Loucy (cell line): Measurements from ENCODE around the gene MAJIN.

Source experiments
- H2AFZ ChIP-seq: fragments of 200-600 bp; sonication (generic); 2 replicates; pipeline ENCODE4 v1.6.0; 2016; ENCODE audit warnings: antibody characterized with exemption, mild to moderate bottlenecking, low read length, moderate library complexity
- H3F3A ChIP-seq: fragments of 200-600 bp; 2 replicates; pipeline ENCODE4 v1.6.0; 2016; ENCODE audit warnings: antibody characterized with exemption, low read depth, mild to moderate bottlenecking
- H3K27me3 ChIP-seq: fragments of 200-600 bp; sonication (generic); 2 replicates; pipeline ENCODE4 v1.6.1; 2014; ENCODE audit warnings: low read length, mild to moderate bottlenecking; ENCODE audit not compliant: insufficient read depth, poor library complexity, severe bottlenecking
- H3K36me3 ChIP-seq: fragments of 200-600 bp; sonication (generic); 2 replicates; pipeline ENCODE4 v1.6.1; 2016; ENCODE audit warnings: low read length; ENCODE audit not compliant: insufficient read depth
- H3K4me1 ChIP-seq: fragments of 200-600 bp; sonication (generic); 2 replicates; pipeline ENCODE4 v1.5.1; 2014; ENCODE audit warnings: low read length, mild to moderate bottlenecking; ENCODE audit not compliant: insufficient read depth, poor library complexity, severe bottlenecking
- H3K4me2 ChIP-seq: fragments of 200-600 bp; sonication (generic); 2 replicates; pipeline ENCODE4 v1.6.0; 2014; ENCODE audit warnings: antibody characterized with exemption, low read length, low read depth, mild to moderate bottlenecking; ENCODE audit not compliant: poor library complexity, severe bottlenecking
- H3K4me3 ChIP-seq: fragments of 200-600 bp; sonication (generic); 2 replicates; pipeline ENCODE4 v1.5.1; 2014; ENCODE audit warnings: low read length, mild to moderate bottlenecking, mixed read lengths; ENCODE audit not compliant: poor library complexity, severe bottlenecking
- H3K79me2 ChIP-seq: fragments of 200-600 bp; sonication (generic); 2 replicates; pipeline ENCODE4 v1.6.1; 2014; ENCODE audit warnings: low read length; ENCODE audit not compliant: insufficient read depth
- H3K9ac ChIP-seq: fragments of 200-600 bp; sonication (generic); 2 replicates; pipeline ENCODE4 v1.6.0; 2014; ENCODE audit warnings: mild to moderate bottlenecking, low read depth, low read length, moderate library complexity; ENCODE audit not compliant: poor library complexity, severe bottlenecking
- H3K9me2 ChIP-seq: fragments of 200-600 bp; sonication (generic); replicated peaks from 2 replicates; pipeline ENCODE4 v1.6.1; 2016; ENCODE audit warnings: low read depth, low read length, mixed read lengths
- H3K9me3 ChIP-seq: fragments of 200-600 bp; sonication (generic); 2 replicates; pipeline ENCODE4 v1.6.1; 2014; ENCODE audit warnings: mild to moderate bottlenecking, antibody characterized with exemption, low read length, low read depth; ENCODE audit not compliant: insufficient read depth
- H4K20me1 ChIP-seq: fragments of 200-600 bp; sonication (generic); 2 replicates; pipeline ENCODE4 v1.6.0; 2014; ENCODE audit warnings: antibody characterized with exemption, low read length, mild to moderate bottlenecking; ENCODE audit not compliant: insufficient read depth, poor library complexity, severe bottlenecking
- EZH2phosphoT487 ChIP-seq: fragments of 200-600 bp; IDR thresholded peaks from 2 replicates; pipeline ENCODE4 v1.6.1; 2018; ENCODE audit warnings: antibody characterized with exemption, mild to moderate bottlenecking, moderate library complexity, borderline replicate concordance
- TF ChIP-seq, protein P1 (sequence below): fragments of 200-600 bp; sonication (generic); conservative IDR thresholded peaks from 2 replicates; pipeline ENCODE4 v1.5.1; 2014; ENCODE audit warnings: mild to moderate bottlenecking, antibody characterized with exemption, low read length

MAJIN gene

GRCh38 chr11:64891880-64892279 is 80.0 kb downstream of the MAJIN start:
- TF ChIP-seq, protein P1, sequence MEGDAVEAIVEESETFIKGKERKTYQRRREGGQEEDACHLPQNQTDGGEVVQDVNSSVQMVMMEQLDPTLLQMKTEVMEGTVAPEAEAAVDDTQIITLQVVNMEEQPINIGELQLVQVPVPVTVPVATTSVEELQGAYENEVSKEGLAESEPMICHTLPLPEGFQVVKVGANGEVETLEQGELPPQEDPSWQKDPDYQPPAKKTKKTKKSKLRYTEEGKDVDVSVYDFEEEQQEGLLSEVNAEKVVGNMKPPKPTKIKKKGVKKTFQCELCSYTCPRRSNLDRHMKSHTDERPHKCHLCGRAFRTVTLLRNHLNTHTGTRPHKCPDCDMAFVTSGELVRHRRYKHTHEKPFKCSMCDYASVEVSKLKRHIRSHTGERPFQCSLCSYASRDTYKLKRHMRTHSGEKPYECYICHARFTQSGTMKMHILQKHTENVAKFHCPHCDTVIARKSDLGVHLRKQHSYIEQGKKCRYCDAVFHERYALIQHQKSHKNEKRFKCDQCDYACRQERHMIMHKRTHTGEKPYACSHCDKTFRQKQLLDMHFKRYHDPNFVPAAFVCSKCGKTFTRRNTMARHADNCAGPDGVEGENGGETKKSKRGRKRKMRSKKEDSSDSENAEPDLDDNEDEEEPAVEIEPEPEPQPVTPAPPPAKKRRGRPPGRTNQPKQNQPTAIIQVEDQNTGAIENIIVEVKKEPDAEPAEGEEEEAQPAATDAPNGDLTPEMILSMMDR = no peak
- no peak for TF ChIP-seq EZH2phosphoT487
- no peak overlapping the region for H3K9ac ChIP-seq
- no peak overlapping the region for H3K4me3 ChIP-seq
- no peaks in the 10 kb centered on the region for H3K36me3 ChIP-seq
- H3K79me2 ChIP-seq = no peaks in the 10 kb centered on the region
- no peaks in the 10 kb centered on the region for H3K9me2 ChIP-seq
- H2AFZ ChIP-seq = no peak overlapping the region
- no peaks in the 10 kb centered on the region for H3K9me3 ChIP-seq
- no peaks in the 10 kb centered on the region for H3K27me3 ChIP-seq
- H4K20me1 ChIP-seq = no peaks in the 10 kb centered on the region
- H3F3A ChIP-seq = no peaks in the 10 kb centered on the region
- peaks cover 11% of the 10 kb centered on the region for H3K4me1 ChIP-seq
- no peak overlapping the region for H3K4me2 ChIP-seq

GRCh38 chr11:64891215-64891848 is 80.6 kb downstream of the MAJIN start:
- H2AFZ ChIP-seq = no peak overlapping the region
- no peak overlapping the region for H3K4me2 ChIP-seq
- TF ChIP-seq, protein P1 = no peak
- TF ChIP-seq EZH2phosphoT487 = no peak
- no peaks in the 10 kb centered on the region for H3F3A ChIP-seq
- no peaks in the 10 kb centered on the region for H4K20me1 ChIP-seq
- H3K4me1 ChIP-seq = peaks cover 11% of the 10 kb centered on the region
- H3K36me3 ChIP-seq = no peaks in the 10 kb centered on the region
- H3K9ac ChIP-seq = no peak overlapping the region
- no peak overlapping the region for H3K4me3 ChIP-seq
- no peaks in the 10 kb centered on the region for H3K9me2 ChIP-seq
- no peaks in the 10 kb centered on the region for H3K79me2 ChIP-seq
- H3K27me3 ChIP-seq = no peaks in the 10 kb centered on the region
- no peaks in the 10 kb centered on the region for H3K9me3 ChIP-seq

DNA sequence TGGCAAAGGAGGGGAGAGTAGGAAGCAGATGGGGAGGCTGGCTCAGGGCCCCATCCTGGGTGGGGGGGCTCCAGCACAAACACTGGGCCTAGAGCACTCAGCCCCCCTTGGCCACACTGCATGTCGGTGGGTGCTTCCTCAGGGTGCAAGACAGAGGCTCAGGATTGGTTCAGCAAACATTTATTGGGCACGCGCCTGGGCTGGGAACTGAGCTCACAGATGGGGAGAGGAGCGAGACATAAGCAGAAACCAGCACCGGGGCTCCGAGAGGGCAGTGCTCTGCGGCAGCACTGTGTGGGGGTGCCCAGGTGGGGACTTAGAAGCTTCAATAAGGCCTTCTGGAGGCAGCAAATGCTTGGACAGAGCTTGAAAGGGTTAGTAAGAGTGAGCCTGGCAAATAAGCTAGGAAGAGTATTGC is 81.4 kb downstream of the MAJIN start:
- Histone ChIP-seq H2AFZ (no peak overlapping the region), H3K9me3 (no peaks in the 10 kb centered on the region), H3K36me3 (no peaks in the 10 kb centered on the region), H3K9ac (no peak overlapping the region), H3K27me3 (no peaks in the 10 kb centered on the region), H3F3A (no peaks in the 10 kb centered on the region), H3K79me2 (no peaks in the 10 kb centered on the region), H3K4me3 (no peak overlapping the region), H3K4me1 (peaks cover 11% of the 10 kb centered on the region), H3K4me2 (no peak overlapping the region), H3K9me2 (no peaks in the 10 kb centered on the region), H4K20me1 (no peaks in the 10 kb centered on the region)
- TF ChIP-seq EZH2phosphoT487 = no peak
- TF ChIP-seq, protein P1 = no peak
